H9 (cell line): ENCODE results near the gene ULBP3. TPM values are rescaled to one million over a fixed set of nuclear protein-coding genes. Genes with fewer than 3 reads are reported as not detected.
A peak's percentile ranks its signal among the peaks of the same experiment; 100 is the strongest.

ENCODE experiments used
- DNase-seq: peaks from one replicate; pipeline ENCODE4 v3.0.0-alpha.2; 2017
- H2AFZ ChIP-seq: one replicate; pipeline ENCODE4 v1.6.1; 2013; ENCODE audit warnings: mild to moderate bottlenecking, low read length, control low read depth, moderate library complexity
- H2AK5ac ChIP-seq: 2 replicates; pipeline ENCODE4 v1.6.1; 2013; ENCODE audit warnings: low read length, control low read depth, mixed read lengths; ENCODE audit not compliant: insufficient read length
- H2BK120ac ChIP-seq: one replicate; pipeline ENCODE4 v1.6.1; 2013; ENCODE audit warnings: low read depth, mild to moderate bottlenecking, low read length, control low read depth, inconsistent platforms; ENCODE audit not compliant: poor library complexity, severe bottlenecking
- H2BK12ac ChIP-seq: 2 replicates; pipeline ENCODE4 v1.6.1; 2013; ENCODE audit warnings: low read length, control low read depth, mixed read lengths, low read depth; ENCODE audit not compliant: insufficient read length
- H2BK15ac ChIP-seq: 2 replicates; pipeline ENCODE4 v1.6.1; 2013; ENCODE audit warnings: low read depth, low read length, control low read depth
- H2BK20ac ChIP-seq: one replicate; pipeline ENCODE4 v1.6.1; 2013; ENCODE audit warnings: low read depth, mild to moderate bottlenecking, low read length, control low read depth, inconsistent platforms; ENCODE audit not compliant: poor library complexity, severe bottlenecking
- H2BK5ac ChIP-seq: 2 replicates; pipeline ENCODE4 v1.6.1; 2013; ENCODE audit warnings: low read length, control low read depth, mixed read lengths; ENCODE audit not compliant: insufficient read length
- H3K14ac ChIP-seq: 2 replicates; pipeline ENCODE4 v1.6.1; 2013; ENCODE audit warnings: low read length, control low read depth; ENCODE audit not compliant: insufficient read depth
- H3K18ac ChIP-seq: 2 replicates; pipeline ENCODE4 v1.6.1; 2013; ENCODE audit warnings: low read depth, mild to moderate bottlenecking, mixed read lengths, low read length, control low read depth; ENCODE audit not compliant: insufficient read length
- H3K23ac ChIP-seq: 2 replicates; pipeline ENCODE4 v1.6.1; 2013; ENCODE audit warnings: low read length, control low read depth, mixed read lengths, low read depth; ENCODE audit not compliant: insufficient read length
- H3K23me2 ChIP-seq: 2 replicates; pipeline ENCODE4 v1.6.1; 2013; ENCODE audit warnings: low read depth, mild to moderate bottlenecking, mixed read lengths, low read length, control low read depth; ENCODE audit not compliant: insufficient read length, poor library complexity, severe bottlenecking
- H3K27ac ChIP-seq: 2 replicates; pipeline ENCODE4 v1.5.1; 2013; ENCODE audit warnings: low read length, control low read depth, mixed read lengths, low read depth; ENCODE audit not compliant: insufficient read length
- H3K27me3 ChIP-seq: 2 replicates; pipeline ENCODE4 v1.6.1; 2013; ENCODE audit warnings: low read length, control low read depth, inconsistent platforms; ENCODE audit not compliant: insufficient read depth
- H3K4ac ChIP-seq: 2 replicates; pipeline ENCODE4 v1.6.1; 2013; ENCODE audit warnings: low read depth, mild to moderate bottlenecking, control low read depth, inconsistent platforms, low read length, moderate library complexity
- H3K4me1 ChIP-seq: 2 replicates; pipeline ENCODE4 v1.6.1; 2013; ENCODE audit warnings: low read length, control low read depth, inconsistent platforms; ENCODE audit not compliant: insufficient read depth
- H3K4me2 ChIP-seq: 2 replicates; pipeline ENCODE4 v1.6.1; 2013; ENCODE audit warnings: low read length, control low read depth, mixed read lengths; ENCODE audit not compliant: insufficient read length, insufficient read depth
- H3K56ac ChIP-seq: 2 replicates; pipeline ENCODE4 v1.6.1; 2013; ENCODE audit warnings: low read depth, mild to moderate bottlenecking, mixed read lengths, low read length, control low read depth; ENCODE audit not compliant: insufficient read length
- H3K79me1 ChIP-seq: 2 replicates; pipeline ENCODE4 v1.6.1; 2013; ENCODE audit warnings: low read depth, mild to moderate bottlenecking, moderate library complexity, low read length, control low read depth, inconsistent platforms; ENCODE audit not compliant: insufficient read depth, poor library complexity, severe bottlenecking
- H3K79me2 ChIP-seq: 2 replicates; pipeline ENCODE4 v1.6.1; 2013; ENCODE audit warnings: low read length, control low read depth, inconsistent platforms; ENCODE audit not compliant: insufficient read depth
- H3K9ac ChIP-seq: 2 replicates; pipeline ENCODE4 v1.6.1; 2013; ENCODE audit warnings: low read length, control low read depth, mixed read lengths; ENCODE audit not compliant: insufficient read length; ENCODE audit errors: extremely low read depth
- H3K9me3 ChIP-seq: one replicate; pipeline ENCODE4 v1.6.1; 2013; ENCODE audit warnings: low read depth, low read length, inconsistent platforms; ENCODE audit not compliant: control insufficient read depth
- H3T11ph ChIP-seq: one replicate; pipeline ENCODE4 v1.6.1; 2013; ENCODE audit warnings: mild to moderate bottlenecking, low read length, control low read depth, inconsistent platforms
- H4K20me1 ChIP-seq: one replicate; pipeline ENCODE4 v1.6.1; 2013; ENCODE audit not compliant: control insufficient read depth, insufficient read length, insufficient read depth
- H4K5ac ChIP-seq: 2 replicates; pipeline ENCODE4 v1.6.1; 2013; ENCODE audit warnings: low read depth, mild to moderate bottlenecking, mixed read lengths, low read length, control low read depth; ENCODE audit not compliant: insufficient read length
- H4K8ac ChIP-seq: replicated peaks from 2 replicates; pipeline ENCODE4 v1.6.1; 2013; ENCODE audit warnings: low read length, control low read depth, mixed read lengths, low read depth; ENCODE audit not compliant: insufficient read length
- H4K91ac ChIP-seq: 2 replicates; pipeline ENCODE4 v1.6.1; 2013; ENCODE audit warnings: low read depth, mild to moderate bottlenecking, moderate library complexity, mixed read lengths, low read length, control low read depth; ENCODE audit not compliant: insufficient read length
- H3K27ac Mint-ChIP-seq, 3 experiments: 2 replicates in 2 of 3; 3 replicates in 1 of 3; pipeline ENCODE4 v1.8.0; 2020 to 2021; ENCODE audit warnings: mixed read lengths in 3 of 3, mild to moderate bottlenecking in 1 of 3, moderate library complexity in 1 of 3
- H3K27me3 Mint-ChIP-seq: 2 replicates; pipeline ENCODE4 v1.8.0; 2021; ENCODE audit warnings: low read depth, mild to moderate bottlenecking, moderate library complexity, mixed read lengths
- H3K36me3 Mint-ChIP-seq, 3 experiments: 2 replicates in 2 of 3; 3 replicates in 1 of 3; pipeline ENCODE4 v1.8.0; 2020 to 2021; ENCODE audit warnings: low read depth in 3 of 3, mixed read lengths in 3 of 3; ENCODE audit not compliant: insufficient read depth in 1 of 3
- H3K4me1 Mint-ChIP-seq, 2 experiments: 2 replicates each; pipeline ENCODE4 v1.8.0; 2020; ENCODE audit warnings: mixed read lengths in 2 of 2
- H3K4me3 Mint-ChIP-seq, 2 experiments: 2 replicates in 1 of 2; 3 replicates in 1 of 2; pipeline ENCODE4 v1.8.0; 2020 to 2021; ENCODE audit warnings: mild to moderate bottlenecking in 2 of 2, mixed read lengths in 2 of 2, moderate library complexity in 1 of 2
- H3K9me3 Mint-ChIP-seq, 2 experiments: 2 replicates in 1 of 2; 3 replicates in 1 of 2; pipeline ENCODE4 v1.8.0; 2020; ENCODE audit warnings: mild to moderate bottlenecking in 2 of 2, mixed read lengths in 2 of 2, moderate library complexity in 1 of 2
- CTCF ChIP-seq: fragments of 200-600 bp; sonication (generic); conservative IDR thresholded peaks from 3 replicates; pipeline ENCODE4 v1.8.0; 2021; ENCODE audit warnings: antibody characterized with exemption, mild to moderate bottlenecking
- WGBS: extraction: QIAGEN DNeasy Blood & Tissue Kit; methylation state at CpG from one replicate; pipeline ENCODE4 v1.1.7; 2013; ENCODE audit warnings: missing lambda C conversion rate, low lambda C conversion rate, mixed read lengths; ENCODE audit not compliant: insufficient read length; ENCODE audit errors: extremely low coverage; 5-methylcytosine and 5-hydroxymethylcytosine counted together
- total RNA-seq: library from RNA; stranded (reverse); gene quantifications from 2 replicates; pipeline ENCODE4 v1.2.1, GENCODE V29; 2021

The ULBP3 gene
- total RNA-seq, 1 experiment from 2014 or later = 5.8 TPM

GRCh38 chr6:150076196-150076893 lies 7.4 kb upstream of the ULBP3 start:
- Histone ChIP-seq H3K4me1 (no peaks in the 10 kb centered on the region), H3K23ac (no peak overlapping the region), H3K56ac (no peak overlapping the region), H3K79me2 (no peaks in the 10 kb centered on the region), H3T11ph (no peak overlapping the region), H3K27ac (no peak overlapping the region), H4K8ac (no peak overlapping the region), H4K5ac (no peak overlapping the region), H2BK20ac (no peak overlapping the region), H3K23me2 (no peaks in the 10 kb centered on the region), H3K4ac (no peak overlapping the region), H4K91ac (no peak overlapping the region), H2AK5ac (no peak overlapping the region), H3K9me3 (no peaks in the 10 kb centered on the region), H3K9ac (no peak overlapping the region), H3K14ac (no peak overlapping the region), H2BK120ac (no peak overlapping the region), H3K18ac (no peak overlapping the region), H2BK5ac (no peak overlapping the region), H2BK12ac (no peak overlapping the region), H3K79me1 (no peaks in the 10 kb centered on the region), H3K4me2 (no peak overlapping the region), H4K20me1 (no peaks in the 10 kb centered on the region), H3K27me3 (no peaks in the 10 kb centered on the region), H2BK15ac (no peak overlapping the region), H2AFZ (peak overlapping the region; percentile 78)
- no CpG with 5 or more reads among the region's 8 CpGs for WGBS
- Mint-ChIP-seq H3K36me3 (no peaks in the 10 kb centered on the region; a peak in 1 of 7 replicates), H3K27ac (no peak overlapping the region), H3K4me1 (peaks cover 12 to 13% of the 10 kb centered on the region in 2 experiments), H3K27me3 (peaks cover 6% of the 10 kb centered on the region), H3K4me3 (no peak overlapping the region), H3K9me3 (peaks cover 0 to 2% of the 10 kb centered on the region in 2 experiments; a peak in 2 of 5 replicates)
- peak; percentile 44; the same call in 2 of the 3 replicates for TF ChIP-seq CTCF
- DNase-seq = no peak
